HG03354 (cell line): ENCODE measurements around the gene MYH14.
A peak's percentile ranks its signal among the peaks of the same experiment; 100 is the strongest.
"Not testable (repeated sequence)": the region's sequence is repeated elsewhere in the genome, so short reads cannot be mapped to it uniquely, and the experiment has no call there.

Source experiments
- ATAC-seq: cut with Tn5 transposase; IDR thresholded peaks from one replicate; pipeline ENCODE4 v1.9.1; 2021; ENCODE audit warnings: mild to moderate bottlenecking; ENCODE audit not compliant: unreplicated experiment, poor library complexity, severe bottlenecking

MYH14 gene

DNA sequence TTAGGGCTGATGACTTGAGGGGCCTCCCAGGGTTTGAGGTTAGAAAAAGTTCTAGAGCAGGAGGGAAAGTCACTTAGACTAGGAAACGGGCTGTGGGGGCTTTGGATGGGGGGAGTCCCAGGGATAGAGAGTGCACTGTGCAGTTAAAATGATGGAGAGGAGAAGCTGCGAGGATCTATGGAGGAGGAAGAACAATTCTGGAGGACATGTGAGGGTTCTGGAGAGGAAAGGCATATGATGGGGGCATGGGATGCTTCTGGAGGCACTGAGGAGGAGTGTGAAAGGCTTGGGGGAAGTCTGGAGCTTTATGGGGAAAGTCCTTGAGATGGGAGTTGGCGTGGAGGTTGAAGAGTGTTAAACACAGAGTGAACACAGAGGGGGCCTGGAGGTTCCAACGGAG is 123.6 kb downstream of the MYH14 start:
- ATAC-seq = no peak

DNA sequence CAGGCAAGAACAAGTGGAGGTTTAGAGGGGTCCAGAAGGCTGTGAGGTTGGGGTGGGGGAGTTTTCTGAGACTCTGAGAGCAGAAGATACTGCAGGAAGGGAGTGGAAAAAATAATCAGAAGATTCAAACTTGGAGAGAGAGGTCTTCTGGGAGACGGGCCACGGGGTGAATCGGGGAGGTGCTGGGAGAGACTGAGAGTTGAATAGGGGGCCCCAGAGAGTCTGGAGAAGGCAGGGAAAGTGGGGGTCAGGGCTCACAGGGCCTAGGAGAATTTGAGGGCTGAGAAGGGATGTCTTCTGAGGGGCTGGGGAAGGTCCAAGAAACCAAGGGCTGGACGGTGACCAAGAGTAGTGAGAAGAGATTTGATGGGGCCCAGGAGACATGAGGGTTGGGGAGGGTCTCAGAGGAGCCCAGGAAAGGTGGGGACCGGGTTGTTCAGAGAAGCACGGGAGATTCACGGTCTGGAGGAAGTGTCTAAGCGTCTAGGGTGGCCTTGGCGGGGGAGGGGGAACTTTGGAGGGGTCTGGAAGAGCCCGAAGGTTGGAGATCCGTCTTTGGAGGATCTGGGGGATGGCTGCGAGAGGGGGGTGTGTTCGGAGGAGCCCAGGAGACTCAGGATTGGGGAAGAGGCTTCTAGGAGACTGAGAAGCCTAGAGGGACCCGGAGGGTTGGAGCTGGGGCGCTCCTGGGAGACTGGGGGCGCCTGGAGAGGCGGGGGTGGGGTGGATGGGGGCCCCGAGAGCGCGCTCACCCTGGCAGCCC is 124.2 kb downstream of the MYH14 start:
- no peak for ATAC-seq

DNA sequence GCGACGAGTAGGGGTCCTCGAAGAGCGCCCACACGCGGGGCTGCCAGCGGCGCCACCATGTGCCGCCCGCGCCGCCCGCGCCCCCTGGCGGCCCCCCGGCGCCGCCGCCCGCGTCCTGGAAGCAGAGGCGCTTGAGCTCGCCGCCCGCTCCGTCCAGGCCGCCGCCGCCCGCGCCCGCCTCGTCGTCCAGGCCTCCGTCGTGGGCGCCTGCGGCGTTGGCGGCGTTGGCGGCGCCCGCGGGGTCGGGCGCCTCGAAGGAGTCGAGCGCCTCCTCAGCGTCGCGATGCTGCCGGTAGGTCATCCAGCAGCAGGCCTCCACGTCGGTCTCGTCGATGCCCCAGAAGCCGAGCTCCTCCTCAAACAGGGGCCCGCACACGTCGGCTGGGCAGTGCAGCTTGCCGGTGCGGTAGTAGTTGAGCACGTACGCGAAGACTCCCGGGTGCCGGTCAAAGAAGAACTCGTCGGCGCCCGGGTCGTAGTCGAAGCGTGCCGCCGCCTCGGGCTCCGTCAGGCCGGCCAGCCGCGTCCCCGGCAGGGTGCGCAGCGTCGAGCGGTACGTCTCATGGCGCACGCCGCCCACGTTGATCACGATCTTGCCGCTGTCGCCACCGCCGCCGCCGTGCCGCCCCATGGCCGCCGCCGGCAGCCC is 124.9 kb downstream of the MYH14 start:
- ATAC-seq = no peak

DNA sequence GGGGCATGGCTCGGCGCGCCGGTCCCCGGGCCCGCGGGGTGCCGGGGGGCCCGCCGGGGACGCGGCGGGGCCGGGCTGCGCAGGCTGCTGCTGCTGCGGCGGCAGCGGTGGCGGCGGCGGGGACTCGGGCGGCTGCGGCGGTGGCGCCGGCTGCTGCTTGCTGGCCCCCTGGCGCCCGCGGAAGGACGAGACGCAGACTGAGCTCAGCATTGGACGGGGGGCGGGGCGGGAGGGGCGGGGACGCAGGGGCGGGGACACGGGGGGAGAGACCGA is 125.4 kb downstream of the MYH14 start:
- peak; percentile 17 for ATAC-seq

DNA sequence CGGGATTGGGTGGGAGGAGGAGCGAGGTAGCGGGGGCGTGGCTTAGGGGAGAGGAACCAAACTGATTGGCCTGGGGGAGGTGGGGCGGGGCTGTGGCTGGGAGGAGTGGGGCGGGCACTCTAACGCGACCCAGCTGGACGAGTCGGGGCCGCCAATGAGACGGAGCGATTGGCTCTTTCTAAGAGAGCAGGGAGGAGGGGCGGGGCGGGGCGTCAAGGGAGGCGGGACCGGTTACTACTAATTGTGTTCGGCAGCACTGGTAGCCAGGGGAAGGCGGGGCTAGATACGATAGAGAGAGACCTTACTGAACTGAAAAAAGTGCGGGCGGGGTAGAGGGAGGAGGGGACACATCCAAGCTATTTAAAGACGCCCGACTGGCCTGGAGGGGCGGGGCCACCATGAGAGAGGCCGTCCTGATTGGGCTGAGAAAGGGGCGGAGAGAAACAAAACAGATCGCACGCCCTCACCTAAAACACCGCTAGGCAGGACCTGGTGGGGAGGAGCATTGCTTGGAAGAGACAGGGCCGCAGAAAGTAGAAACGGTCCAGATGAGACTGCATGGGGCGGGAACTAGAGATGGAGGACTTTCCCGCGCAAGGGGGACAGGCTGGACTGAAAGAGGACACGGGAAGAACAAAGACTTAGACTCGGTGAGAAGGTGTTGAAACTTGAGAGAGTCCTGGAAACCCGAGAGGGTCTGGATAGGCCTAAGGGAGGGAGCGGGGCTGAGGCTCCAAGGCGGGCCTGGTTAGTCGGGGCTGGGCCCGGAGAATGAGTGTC is 125.9 kb downstream of the MYH14 start, which contains the start of gene KCNC3:
Gene KCNC3 (minus strand): TSS at position 232 of the 780 bp plus-strand sequence. CDS start 295 bp downstream, outside the sequence.
- peak; percentile 43 for ATAC-seq

DNA sequence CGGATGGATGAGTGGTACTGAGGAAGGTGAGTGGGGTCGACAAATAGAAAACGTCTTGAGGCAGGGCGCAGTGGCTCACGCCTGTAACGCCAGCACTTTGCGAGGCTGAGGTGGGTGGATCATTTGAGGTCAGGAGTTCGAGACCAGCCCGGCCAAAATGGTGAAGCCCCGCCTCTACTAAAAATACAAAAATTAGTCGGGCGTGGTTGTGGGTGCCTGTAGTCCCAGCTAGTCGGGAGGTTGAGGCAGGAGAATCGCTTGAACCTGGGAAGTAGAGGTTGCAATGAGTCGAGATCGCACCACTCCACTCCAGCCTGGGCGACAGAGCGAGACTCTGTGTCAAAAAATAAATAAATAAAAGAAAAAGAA is 126.5 kb downstream of the MYH14 start:
- ATAC-seq = not testable (repeated sequence)

DNA sequence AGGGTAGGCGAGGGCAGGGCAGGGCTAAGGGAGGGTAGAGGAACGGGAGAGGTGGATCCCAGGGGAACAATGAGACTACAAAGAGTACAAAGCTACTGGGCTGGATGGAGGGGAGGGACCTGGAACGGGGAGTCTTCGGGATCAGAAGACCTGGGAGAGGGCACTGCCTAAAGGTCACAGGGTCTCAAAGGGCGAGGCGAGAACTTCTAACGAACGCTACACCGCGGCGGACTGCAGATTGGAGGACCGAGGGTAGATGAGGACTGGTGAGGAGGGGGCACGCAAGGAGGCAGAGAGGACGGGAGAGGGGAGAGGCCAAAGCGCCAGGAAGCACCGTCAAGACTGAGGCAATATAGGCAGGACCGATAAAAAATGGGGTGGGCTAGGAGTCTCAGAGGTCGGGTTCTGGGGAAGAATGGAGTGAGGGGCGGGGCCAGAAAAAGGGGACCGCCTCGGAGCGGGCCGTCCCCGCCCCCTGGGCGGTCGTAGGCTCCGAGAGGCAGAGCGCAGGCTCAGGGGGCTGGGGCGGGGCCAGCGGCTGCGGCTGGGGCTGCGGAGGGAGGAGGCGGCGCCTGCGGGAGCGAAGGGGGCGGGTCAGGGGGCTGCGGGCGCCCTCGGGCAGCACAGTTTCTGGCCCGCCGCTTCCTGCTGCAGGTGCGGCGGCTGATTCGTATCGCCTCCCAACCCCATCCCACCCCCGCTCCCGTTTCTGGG is 127.1 kb downstream of the MYH14 start:
- ATAC-seq = peak; percentile 31

DNA sequence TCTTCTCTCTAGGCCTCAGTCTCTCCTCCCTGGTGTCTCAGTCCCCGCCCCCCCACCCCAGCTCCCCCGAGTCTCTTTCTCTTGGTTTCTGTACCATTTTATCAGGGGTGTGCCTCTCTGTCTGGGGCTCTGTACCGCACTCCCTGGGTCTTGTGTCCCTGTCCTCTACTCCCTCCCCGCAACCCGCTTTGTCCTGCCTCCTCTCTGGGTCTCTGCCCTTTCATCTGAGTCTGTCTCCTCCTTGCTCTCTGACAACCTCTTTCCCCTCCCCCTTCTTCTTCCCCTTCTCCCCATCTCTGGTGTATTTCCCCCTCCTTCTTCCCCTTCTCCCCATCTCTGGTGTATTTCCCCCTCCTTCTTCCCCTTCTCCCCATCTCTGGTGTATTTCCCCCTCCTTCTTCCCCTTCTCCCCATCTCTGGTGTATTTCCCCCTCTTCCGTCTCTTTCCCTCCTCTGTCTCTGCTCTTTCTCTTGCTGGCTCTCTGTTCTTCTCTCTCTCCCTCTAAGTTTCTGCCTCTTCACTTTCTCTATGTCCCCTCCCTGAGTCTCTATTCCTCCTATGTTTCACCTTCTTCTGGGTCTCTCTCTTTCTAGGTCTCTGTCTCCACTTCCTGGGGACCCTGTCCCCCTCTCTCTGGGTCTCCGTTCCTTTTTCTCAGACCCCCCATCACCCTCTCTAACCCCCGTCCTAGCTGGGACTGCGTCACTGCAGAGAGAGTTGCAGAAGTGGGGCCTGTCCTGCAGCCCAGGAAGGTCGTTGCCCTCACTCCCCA is 128.0 kb downstream of the MYH14 start:
- no peak for ATAC-seq

DNA sequence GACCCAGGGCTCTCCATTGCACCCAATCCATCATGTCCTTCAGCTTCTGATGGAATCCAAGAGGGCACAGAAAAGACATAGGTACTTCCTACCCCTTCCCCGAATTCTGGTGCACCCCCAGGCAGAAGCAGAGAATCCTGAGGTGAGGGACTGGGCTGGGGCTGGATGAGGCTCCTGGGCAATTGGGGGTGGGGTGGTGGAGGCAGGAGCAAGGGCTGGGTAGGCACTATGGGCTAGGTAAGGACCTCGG is 128.5 kb downstream of the MYH14 start:
- no peak for ATAC-seq

DNA sequence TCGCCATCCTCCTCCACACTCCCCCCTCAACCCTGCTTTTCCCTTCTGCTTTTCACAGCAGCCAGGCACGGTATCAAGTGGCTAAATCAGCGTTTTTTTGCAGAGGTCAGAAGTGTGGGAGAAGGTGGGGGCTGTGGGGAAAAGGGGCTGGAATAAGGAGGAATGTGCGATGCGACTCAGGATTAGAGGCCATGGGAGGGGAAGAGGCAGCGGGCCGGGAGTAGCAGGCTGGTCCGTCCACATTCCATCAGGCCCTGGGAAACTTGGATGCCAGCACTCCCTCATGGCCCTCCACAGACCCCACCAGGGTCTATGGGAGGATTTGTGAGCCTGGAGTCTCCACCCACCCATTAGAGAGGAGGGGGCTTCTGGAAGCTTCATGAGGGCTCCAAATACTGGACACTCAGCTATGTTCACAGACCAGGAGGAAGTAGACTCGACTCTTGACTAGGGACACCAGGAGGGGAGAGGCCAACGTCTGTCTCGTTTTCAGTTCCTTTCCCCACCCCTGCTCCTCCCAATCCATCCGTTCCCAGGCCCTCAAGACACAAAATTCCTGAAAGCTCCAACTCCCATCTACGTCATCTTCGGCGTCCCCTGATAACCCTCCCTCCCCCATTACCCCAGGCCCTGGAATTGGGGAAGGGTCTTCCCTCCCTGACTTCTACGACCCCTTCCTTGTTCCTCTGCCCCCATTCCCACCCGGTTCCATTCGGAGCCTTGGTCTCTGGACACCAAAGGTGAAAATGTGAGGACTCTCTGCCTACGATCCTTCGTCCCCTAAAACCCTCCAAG is 129.0 kb downstream of the MYH14 start:
- no peak for ATAC-seq

DNA sequence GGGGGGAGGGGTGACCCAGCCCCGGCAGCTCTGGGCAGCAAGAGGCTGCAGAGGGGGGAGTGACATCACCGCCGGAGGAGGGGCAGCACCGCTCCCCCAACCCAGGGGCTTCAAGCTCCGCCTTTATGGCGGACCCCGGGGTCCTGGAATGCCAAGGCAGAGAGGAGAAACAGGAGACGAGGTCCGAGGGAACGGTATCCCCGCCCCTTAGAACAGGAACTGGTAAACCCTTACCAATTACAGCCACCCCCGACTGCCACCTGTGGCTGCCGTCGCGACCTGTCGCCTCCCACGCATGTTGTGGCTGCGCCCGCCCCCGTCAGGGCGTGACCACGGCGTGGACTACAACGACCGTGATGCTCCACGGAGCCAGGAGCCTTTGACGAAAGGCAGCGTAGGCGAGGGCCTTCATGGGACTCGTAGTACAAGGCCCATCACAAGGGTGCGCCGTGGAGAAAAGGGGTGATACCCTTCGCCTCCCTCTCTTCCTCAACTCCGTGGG is 129.9 kb downstream of the MYH14 start:
- ATAC-seq = peak; percentile 58

DNA sequence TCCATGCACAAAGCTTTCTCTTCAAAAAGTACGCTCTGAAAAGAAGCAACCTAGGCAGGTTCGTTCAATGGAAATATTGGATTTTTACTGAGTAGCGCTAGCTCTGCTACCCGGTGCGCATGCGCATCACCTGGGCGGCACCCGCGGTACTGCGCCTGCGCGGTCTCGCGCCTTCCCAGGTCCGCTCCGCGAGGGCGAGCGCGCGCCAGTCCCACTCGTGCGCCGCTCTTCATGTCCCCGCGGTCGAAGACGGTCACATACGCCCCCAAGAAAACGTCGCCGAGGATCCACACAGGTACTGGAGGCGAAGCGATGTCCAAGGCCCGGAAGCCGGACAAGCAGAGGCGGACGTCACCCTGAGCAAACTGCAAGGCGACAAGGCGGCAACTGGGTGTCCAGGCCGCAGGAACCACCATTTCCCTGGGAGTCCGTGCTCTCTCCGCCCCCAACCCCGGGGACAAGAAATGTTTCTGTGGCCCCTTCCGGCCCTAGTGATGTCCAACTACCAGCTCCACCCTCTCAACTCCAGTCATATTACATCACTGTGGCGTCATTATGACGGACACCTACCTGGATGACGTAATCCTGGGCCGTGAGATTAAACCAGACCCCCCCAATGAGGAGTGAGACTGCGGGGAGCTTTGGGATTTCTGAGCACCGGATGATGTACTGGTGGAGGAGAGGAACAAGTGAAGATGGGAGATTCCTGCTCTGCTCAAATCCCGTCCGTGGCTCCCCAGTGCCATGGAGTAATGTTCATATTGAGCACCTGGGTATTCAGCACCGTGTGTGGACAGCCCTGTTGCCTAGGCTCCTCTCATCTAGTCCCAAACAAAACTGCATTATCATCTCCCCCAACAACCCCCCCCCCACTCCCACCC is 130.6 kb downstream of the MYH14 start:
- ATAC-seq = peak; percentile 35

DNA sequence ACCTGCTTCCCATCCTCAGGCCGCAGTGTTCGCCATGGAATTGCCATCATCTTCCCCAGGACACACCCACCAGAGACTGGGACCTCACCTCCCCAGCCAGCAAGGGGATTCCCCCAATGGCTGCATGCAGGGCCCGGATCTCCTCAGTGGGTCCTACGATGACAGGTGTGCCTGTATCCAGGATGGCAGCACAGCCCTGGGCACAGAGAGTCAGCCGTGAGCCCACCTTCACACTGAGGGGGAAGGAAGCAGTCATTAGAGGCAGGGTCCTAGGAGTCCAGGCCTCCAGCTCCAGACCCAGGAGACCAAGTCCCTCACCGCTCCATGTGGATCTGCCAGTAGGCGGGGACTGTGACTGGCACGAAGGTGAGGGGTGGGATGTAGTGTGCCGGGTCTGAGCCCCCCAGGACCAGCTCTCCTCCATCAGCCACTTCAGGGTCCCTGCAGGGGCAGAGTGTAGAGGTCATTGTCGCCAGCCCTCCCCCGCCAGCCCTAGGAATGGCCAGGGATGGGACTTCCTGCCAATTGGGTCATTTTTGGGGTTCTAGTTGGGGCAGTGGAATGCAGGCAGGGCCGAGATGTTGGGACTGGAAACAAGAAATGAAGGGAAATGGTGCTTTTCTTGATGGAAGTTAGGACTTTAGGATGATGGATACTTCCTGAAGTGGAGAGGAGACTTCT is 131.5 kb downstream of the MYH14 start:
- ATAC-seq = no peak

DNA sequence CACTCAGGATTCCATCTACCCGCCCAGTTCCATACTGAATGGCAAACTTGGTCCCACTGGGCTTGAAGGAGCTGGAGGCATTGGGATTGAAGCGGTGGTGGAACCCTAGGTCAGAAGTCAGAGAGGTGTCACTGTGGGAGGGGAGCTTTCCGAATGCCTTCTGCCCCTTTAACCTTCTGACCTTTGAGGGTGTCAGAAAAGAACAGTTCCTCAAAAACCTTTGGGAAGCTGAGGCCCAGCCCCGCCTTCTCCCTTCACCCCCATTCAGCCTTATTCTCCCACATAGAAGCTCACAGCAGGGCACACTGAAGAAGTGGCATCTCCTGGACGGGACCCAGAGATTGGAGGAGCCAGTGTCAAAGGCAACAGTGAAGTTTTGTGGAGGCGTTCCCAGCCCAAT is 133.6 kb downstream of the MYH14 start:
- ATAC-seq = not testable (repeated sequence)

DNA sequence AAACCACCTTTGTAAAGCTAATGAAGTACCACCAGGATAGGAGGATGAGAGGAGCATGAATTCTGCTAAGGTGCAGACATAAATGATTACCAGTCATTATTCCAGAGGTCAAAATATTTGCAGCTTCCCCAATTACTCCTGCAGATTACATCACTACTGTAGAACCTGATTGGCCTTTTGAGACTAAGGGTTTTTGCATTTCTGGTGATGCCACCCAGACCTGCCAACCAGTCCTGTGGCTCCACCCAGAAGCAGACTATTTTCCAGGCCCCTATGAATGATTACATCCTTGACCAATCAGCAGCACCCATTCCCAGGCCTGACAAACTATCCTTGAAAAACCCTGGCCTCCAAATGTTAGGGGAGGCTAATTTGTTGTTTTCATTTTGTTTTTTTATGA is 136.9 kb downstream of the MYH14 start:
- ATAC-seq = no peak

DNA sequence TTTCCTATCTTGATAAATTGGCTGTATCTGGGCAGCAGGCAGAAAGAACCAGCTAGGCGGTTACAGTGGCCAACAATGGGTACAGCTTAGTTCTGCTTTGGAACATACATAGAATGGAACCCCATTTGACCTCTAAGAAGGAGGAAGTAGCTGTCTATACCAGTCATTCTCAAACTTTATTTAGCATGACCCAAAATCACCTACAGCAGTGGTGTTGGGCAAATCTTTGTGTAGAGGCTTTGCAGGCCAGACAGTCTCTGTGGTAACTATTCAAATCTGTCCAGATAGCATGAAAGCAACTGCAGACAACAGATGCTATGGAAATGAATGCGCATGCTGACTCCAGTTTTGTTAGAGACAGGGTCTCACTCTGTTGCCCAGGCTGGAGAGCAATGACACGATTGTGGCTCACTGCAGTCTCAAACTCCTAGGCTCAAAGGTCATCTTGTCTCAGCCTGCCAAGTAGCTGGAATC is 137.7 kb downstream of the MYH14 start:
- peak; percentile 57 for ATAC-seq

DNA sequence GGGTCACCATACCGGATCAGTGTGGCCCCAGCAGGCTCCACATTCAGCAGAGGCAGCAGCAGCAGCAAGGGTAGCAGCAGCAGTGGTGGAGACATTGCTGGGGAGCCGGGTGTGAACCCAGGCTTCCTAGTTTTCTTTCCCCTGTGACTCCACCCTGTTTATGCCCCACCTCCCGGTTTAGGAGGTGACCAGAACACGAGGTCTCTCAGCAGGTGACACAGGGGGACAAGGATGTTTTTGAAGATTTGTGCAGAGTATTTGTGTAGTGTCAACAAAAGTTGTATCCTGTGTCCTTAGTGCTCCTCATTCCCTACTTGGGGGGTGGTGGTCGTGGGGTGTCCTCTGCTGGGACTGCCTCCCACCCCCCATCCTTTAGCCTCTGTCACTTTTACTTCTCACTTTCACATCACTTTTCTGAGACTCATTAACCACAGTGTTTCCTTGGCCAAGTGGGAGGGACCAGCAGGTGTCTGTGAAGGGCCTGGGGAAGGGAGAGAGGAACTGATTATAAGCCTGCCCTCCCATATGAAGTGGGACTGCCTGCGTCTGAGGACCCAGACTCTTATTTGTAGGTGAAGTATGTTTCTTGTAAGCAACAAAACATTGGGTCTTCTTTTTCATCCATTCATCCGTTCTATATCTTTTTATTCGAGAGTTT is 141.4 kb downstream of the MYH14 start:
- no peak for ATAC-seq
